ENCODE data around the gene CATSPER1. TPM values are rescaled to one million over a fixed set of nuclear protein-coding genes. Genes with fewer than 3 reads are reported as not detected.
A peak's percentile ranks its signal among the peaks of the same experiment; 100 is the strongest.

Gene CATSPER1
- total RNA-seq, 1 donor from 2014 or later = 0.45 TPM

GRCh38 chr11:65976216-65977176, 49.8 kb downstream of the CATSPER1 start:
- peaks cover 12% of the 10 kb centered on the region for H3K36me3 ChIP-seq (ENCODE audit: insufficient read depth, low read length)
- peaks cover 2% of the 10 kb centered on the region for H3K4me1 Mint-ChIP-seq (ENCODE audit: low read depth, unreplicated experiment)

GRCh38 chr11:65975771-65976170, 50.5 kb downstream of the CATSPER1 start:
- Mint-ChIP-seq H3K36me3 (ENCODE audit: low read depth, unreplicated experiment) (peaks cover 13% of the 10 kb centered on the region), H3K9me3 (ENCODE audit: unreplicated experiment) (no peaks in the 10 kb centered on the region), H3K27me3 (ENCODE audit: low read depth, unreplicated experiment) (no peaks in the 10 kb centered on the region), H3K27ac (ENCODE audit: unreplicated experiment) (peak overlapping the region; percentile 29), H3K4me1 (ENCODE audit: low read depth, unreplicated experiment) (peaks cover 2% of the 10 kb centered on the region), H3K4me3 (ENCODE audit: unreplicated experiment) (no peak overlapping the region)
- H3K27me3 ChIP-seq (ENCODE audit: insufficient read depth, low read length) = no peaks in the 10 kb centered on the region
- peaks cover 12% of the 10 kb centered on the region for H3K36me3 ChIP-seq (ENCODE audit: insufficient read depth, low read length)
- no peaks in the 10 kb centered on the region for H3K9me3 ChIP-seq (ENCODE audit: insufficient read depth, low read depth, low read length)
- H3K27ac ChIP-seq (ENCODE audit: low read depth, low read length) = no peak overlapping the region
- no peaks in the 10 kb centered on the region for H3K4me1 ChIP-seq (ENCODE audit: insufficient read depth, low read length)
- no peak overlapping the region for H2AFZ ChIP-seq (ENCODE audit: low read depth, low read length)
- H3K4me2 ChIP-seq (ENCODE audit: low read length) = no peak overlapping the region
- DNase-seq (ENCODE audit: low read depth) (no peak), FAIRE-seq (no peak)
- H3K79me2 ChIP-seq (ENCODE audit: insufficient read depth, low read length) = no peaks in the 10 kb centered on the region
- TF ChIP-seq, protein P1, sequence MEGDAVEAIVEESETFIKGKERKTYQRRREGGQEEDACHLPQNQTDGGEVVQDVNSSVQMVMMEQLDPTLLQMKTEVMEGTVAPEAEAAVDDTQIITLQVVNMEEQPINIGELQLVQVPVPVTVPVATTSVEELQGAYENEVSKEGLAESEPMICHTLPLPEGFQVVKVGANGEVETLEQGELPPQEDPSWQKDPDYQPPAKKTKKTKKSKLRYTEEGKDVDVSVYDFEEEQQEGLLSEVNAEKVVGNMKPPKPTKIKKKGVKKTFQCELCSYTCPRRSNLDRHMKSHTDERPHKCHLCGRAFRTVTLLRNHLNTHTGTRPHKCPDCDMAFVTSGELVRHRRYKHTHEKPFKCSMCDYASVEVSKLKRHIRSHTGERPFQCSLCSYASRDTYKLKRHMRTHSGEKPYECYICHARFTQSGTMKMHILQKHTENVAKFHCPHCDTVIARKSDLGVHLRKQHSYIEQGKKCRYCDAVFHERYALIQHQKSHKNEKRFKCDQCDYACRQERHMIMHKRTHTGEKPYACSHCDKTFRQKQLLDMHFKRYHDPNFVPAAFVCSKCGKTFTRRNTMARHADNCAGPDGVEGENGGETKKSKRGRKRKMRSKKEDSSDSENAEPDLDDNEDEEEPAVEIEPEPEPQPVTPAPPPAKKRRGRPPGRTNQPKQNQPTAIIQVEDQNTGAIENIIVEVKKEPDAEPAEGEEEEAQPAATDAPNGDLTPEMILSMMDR (IDR thresholded peaks at IDR 0.05; ENCODE audit: insufficient read depth, low read depth, low read length) = no peak
- no peak for TF ChIP-seq EZH2 (IDR thresholded peaks at IDR 0.05; ENCODE audit: insufficient read depth, low read length)
- H4K20me1 ChIP-seq (ENCODE audit: insufficient read depth, low read length) = peaks cover 13% of the 10 kb centered on the region
- H3K4me3 ChIP-seq (ENCODE audit: insufficient read depth, low read depth, low read length) = no peak overlapping the region
- no peak overlapping the region for H3K9ac ChIP-seq (ENCODE audit: low read length)

More at GRCh38 chr11:65976216-65977176, 49.8 kb downstream of the CATSPER1 start:
- no peaks in the 10 kb centered on the region for H3K9me3 ChIP-seq (ENCODE audit: insufficient read depth, low read depth, low read length)
- no peaks in the 10 kb centered on the region for H3K79me2 ChIP-seq (ENCODE audit: insufficient read depth, low read length)
- no peak overlapping the region for H3K4me3 ChIP-seq (ENCODE audit: insufficient read depth, low read depth, low read length)
- no peak overlapping the region for H3K9ac ChIP-seq (ENCODE audit: low read length)
- DNase-seq (ENCODE audit: low read depth) (no peak), FAIRE-seq (no peak)
- Mint-ChIP-seq H3K9me3 (ENCODE audit: unreplicated experiment) (no peaks in the 10 kb centered on the region), H3K27me3 (ENCODE audit: low read depth, unreplicated experiment) (no peaks in the 10 kb centered on the region), H3K36me3 (ENCODE audit: low read depth, unreplicated experiment) (peaks cover 13% of the 10 kb centered on the region), H3K4me3 (ENCODE audit: unreplicated experiment) (no peak overlapping the region), H3K27ac (ENCODE audit: unreplicated experiment) (peak overlapping the region; percentile 29)
- peaks cover 12% of the 10 kb centered on the region for H4K20me1 ChIP-seq (ENCODE audit: insufficient read depth, low read length)
- no peak overlapping the region for H3K27ac ChIP-seq (ENCODE audit: low read depth, low read length)
- H3K4me2 ChIP-seq (ENCODE audit: low read length) = no peak overlapping the region
- TF ChIP-seq EZH2 (IDR thresholded peaks at IDR 0.05; ENCODE audit: insufficient read depth, low read length) = no peak
- TF ChIP-seq, protein P1 (IDR thresholded peaks at IDR 0.05; ENCODE audit: insufficient read depth, low read depth, low read length) = no peak
- no peaks in the 10 kb centered on the region for H3K4me1 ChIP-seq (ENCODE audit: insufficient read depth, low read length)
- no peaks in the 10 kb centered on the region for H3K27me3 ChIP-seq (ENCODE audit: insufficient read depth, low read length)
- H2AFZ ChIP-seq (ENCODE audit: low read depth, low read length) = no peak overlapping the region

Data from astrocyte (in vitro differentiated cells and primary cell).